Upper lobe of left lung (tissue), 4 donors: Measurements from ENCODE around the gene ACTR1B.

Experiments
- CTCF ChIP-seq, 6 experiments: fragments of 450-650 bp in 4 of 6; fragments of 200-600 bp in 2 of 6; sonication (generic) in 2 of 6; IDR thresholded peaks; one replicate each; pipeline ENCODE4 v1.5.1; 2016 to 2019; ENCODE audit warnings: antibody characterized with exemption in 6 of 6
- EP300 ChIP-seq, 4 donors: sonication (generic); formaldehyde crosslinking; IDR thresholded peaks; one replicate each; pipeline ENCODE4 v1.5.1; 2017; ENCODE audit warnings: antibody characterized with exemption in 4 of 4, control low read depth in 2 of 4

GRCh38 chr2:97676620-97677019, 12.8 kb upstream of the ACTR1B start:
- TF ChIP-seq CTCF (IDR thresholded peaks at IDR 0.05), result no peak
- no peak for TF ChIP-seq EP300 (IDR thresholded peaks at IDR 0.05)
